Stimulated activated CD4-positive, alpha-beta T cell treated with anti-CD3 and anti-CD28 coated beads, Interleukin-1b, Interleukin-23, amount 100 ng/mL, for 1 hour (primary cell): ENCODE data around the gene PHF14.

ENCODE experiments used
- DNase-seq, 2 donors: peaks; one replicate each; pipeline ENCODE4 v3.0.0-alpha.2; 2020; ENCODE audit warnings: low read depth in 2 of 2

Gene PHF14

GRCh38 chr7:11104578-11104977 is 130.9 kb downstream of the PHF14 start:
- DNase-seq, result no peak

GRCh38 chr7:11109659-11110058 is 136.0 kb downstream of the PHF14 start:
- DNase-seq, result no peak

DNA sequence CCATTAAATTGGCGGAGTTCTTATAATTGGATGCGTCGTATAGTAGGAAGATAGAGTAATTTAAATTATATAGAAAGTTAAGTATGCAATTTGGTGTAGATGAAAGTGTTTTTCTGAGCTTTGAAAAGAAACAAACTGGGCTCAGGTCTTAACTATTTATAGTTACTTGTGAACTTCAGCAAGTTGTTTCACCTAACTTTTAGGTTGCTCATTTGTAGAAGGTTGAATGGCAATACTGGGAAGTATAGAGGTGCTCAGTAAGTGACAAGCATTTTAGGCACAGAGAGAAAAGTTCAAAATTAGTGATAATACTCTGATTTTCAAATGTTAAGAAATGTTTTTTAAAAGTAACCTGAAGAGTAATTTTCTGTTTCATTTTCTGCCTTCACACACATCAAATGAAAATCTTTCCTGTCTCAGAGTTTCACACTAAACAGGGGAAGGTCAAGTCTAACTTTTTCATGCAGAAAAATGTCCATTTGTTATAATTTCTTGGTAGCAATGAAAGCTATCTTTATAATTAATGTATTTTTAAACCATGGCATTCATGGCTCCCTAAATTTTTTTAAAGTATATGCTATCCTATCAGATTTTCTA is 146.5 kb downstream of the PHF14 start:
- no peak for DNase-seq

- DNase-seq, result no peak
These were observed 147.1 kb downstream of the PHF14 start for GRCh38 chr7:11120675-11121220.

DNA sequence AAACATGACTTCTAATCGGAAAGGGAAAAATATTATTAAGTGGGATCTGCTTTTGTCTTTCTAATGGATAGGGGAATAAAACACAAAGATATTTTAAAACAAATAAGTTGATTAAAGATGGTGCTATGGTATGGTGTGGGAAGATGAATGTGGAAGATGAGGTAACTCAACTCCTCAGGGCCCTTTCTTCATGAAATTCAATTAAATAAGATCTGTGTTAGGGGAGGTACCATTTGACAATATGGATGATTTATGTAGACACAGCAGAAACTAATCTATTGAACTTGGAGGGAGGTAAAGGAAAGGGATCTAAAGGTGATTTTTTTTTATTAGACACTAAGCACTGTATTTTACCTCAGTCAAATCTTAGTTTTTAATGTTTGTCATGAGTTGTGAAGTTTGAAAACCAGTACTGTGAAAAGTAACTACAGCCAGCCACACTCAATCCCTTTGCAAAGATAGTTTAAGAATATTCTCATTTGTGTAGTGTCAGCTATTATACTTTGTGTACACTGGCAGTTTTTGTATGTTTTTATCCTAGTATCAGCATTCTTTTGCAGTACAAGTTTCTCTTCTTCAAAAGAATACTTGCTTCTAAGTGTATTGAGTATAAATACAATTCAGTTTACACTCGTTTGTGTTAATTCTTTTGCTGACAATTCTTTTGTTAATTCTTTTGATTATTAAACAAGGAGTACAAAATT is 151.3 kb downstream of the PHF14 start:
- no peak for DNase-seq

DNA sequence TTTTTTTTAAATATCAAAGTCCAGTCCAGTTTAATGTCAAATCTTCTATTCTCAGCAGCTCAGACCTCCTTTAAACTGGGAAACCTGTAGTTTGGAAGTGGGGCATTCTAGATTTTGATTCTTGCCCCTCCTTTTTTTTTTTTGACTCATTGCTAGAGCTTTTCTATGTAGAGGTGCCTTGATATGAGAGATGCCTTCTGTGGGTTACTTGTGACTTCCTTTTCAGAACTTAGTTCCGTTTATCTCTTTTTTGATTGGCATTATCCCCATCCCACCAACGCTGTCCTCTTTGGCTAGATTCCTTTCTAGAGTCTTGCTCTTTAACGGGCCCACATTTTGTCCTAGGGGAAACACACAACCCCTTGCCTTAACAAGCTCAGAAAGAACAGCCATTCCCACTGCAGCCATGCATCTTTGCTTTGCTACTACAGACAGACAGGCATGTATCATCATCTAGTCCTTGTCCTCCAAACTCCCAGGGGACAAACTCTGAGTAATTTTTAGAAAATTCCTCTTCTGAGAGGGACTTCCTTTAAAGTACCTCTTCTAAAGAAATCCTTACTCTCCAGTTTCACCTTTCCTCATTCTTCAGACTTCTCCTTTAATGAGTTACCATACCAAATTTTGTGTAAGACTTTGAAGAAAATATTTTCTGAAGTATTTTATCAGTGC is 153.6 kb downstream of the PHF14 start:
- no peak for DNase-seq

GRCh38 chr7:11127988-11128387 is 154.3 kb downstream of the PHF14 start:
- no peak for DNase-seq

- no peak for DNase-seq
These were observed 154.8 kb downstream of the PHF14 start for GRCh38 chr7:11128498-11128897.

DNA sequence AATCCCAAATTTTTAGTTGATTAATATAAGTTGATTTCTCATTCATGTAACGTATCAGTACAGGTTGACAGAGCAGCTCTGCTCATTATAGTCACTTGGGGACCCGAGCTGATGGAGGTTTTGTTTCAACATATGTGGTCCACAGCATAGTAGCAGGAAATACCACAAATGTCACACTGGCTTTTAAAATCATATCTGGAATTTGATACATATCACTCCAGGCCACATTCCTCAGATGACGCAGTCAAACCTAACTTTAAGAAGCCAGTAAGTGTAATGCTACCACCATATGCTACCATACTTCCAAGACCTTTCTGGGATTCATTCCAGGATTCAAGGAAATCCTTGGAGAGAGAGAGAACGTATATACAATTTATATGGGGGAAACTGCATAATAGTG is 156.3 kb downstream of the PHF14 start:
- no peak for DNase-seq

DNA sequence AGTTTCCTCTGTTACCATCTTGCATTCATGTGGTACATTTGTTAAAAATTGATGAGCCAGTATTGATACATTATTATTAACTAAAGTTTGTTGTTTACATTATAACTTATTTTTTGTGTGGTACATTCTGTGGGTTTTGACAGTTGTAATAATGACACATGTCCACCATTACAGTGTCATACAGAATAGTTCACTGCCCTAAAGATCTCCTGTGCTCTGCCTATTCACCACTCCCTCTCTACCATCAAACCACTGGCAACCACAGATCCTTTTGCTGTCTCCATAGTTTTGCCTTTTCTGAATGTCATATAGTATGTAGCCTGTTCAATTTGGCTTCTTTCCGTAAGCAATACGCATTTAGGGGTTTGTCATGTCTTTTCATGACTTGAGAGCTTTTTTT is 156.9 kb downstream of the PHF14 start:
- DNase-seq, result no peak

GRCh38 chr7:11133436-11133959 is 159.8 kb downstream of the PHF14 start:
- no peak for DNase-seq

- no peak for DNase-seq
These were observed 161.9 kb downstream of the PHF14 start for GRCh38 chr7:11135573-11135972.

DNA sequence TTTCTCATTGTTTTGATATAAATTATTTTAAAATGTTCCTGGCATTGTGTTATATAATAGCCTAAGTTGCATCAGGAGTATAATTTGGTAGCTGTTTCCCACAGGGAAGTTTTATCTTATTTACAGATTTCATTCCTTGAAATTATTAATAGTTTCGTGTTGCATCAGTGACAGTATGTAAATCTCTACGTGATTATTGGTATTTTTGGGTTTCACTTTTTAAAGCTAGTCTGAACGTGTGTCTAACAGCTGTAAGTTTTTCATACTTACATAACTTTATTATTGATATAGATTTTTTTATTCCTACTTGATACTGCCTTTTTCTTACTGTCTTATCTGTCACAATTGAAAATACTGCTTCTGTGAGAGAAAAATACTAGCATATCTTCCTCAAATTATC is 167.9 kb downstream of the PHF14 start:
- DNase-seq, result no peak

GRCh38 chr7:11153694-11154093 is 180.0 kb downstream of the PHF14 start:
- no peak for DNase-seq

DNA sequence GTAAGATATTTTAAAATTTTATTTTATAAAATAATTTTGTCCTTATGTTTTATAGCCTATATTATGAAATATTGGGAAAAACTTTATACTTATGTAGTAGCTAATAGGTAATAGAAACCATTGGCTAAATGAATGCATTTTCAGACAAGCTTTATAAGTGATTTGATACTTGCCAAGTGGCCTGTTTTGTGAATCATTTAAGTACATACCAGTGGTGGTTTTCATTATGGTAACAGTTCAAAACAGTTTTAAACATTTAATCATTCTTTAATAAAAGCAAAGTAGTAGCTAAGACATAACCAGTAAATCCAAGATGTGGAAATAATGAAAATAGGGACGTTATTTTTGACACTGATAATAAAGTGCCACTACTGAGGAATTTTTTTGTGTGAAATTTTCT is 182.2 kb downstream of the PHF14 start:
- no peak for DNase-seq

- DNase-seq, result no peak
These were observed 187.8 kb downstream of the PHF14 start for GRCh38 chr7:11161499-11161898.

GRCh38 chr7:11163220-11163619 is 189.5 kb downstream of the PHF14 start:
- DNase-seq, result no peak

DNA sequence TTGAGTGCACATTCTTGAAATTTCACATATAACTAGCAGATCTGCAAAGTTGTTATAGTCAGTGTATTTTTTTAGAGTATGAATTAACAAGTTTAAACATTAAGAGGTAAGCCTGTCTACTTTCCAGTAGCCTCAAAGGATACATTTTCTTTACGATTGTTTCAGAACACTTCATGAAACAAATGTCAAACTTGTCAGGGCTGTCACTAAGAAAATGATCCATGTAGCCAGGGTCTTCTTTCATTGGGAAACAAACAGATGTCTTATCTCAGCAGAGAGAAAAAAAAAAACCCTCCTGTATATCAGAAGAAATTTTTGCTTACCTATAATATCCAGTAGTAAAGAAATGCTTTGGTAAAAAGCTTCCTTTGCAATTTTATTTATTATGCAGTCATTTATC is 192.4 kb downstream of the PHF14 start:
- DNase-seq, result no peak

- DNase-seq, result no peak
These were observed 195.0 kb downstream of the PHF14 start for GRCh38 chr7:11168650-11169170.

DNA sequence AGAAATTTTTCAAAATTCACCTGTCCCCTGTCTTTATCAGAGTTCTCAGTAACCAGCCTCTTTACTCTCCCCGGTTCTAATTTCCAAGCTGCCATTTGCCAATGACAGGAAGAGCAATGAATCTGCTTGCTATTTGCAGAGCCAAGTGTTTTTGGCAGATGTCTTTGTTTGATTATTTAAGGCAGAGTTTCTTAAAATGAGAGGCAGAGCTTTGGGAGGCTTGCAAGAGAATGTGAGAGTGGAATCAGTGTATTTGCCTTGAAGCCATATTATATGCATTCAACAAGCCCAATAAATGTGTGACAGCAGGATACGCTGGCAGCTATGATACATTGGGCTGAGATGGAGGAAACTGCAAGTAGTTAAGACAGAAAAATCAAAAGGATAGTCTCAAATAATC is 196.5 kb downstream of the PHF14 start:
- DNase-seq, result no peak

DNA sequence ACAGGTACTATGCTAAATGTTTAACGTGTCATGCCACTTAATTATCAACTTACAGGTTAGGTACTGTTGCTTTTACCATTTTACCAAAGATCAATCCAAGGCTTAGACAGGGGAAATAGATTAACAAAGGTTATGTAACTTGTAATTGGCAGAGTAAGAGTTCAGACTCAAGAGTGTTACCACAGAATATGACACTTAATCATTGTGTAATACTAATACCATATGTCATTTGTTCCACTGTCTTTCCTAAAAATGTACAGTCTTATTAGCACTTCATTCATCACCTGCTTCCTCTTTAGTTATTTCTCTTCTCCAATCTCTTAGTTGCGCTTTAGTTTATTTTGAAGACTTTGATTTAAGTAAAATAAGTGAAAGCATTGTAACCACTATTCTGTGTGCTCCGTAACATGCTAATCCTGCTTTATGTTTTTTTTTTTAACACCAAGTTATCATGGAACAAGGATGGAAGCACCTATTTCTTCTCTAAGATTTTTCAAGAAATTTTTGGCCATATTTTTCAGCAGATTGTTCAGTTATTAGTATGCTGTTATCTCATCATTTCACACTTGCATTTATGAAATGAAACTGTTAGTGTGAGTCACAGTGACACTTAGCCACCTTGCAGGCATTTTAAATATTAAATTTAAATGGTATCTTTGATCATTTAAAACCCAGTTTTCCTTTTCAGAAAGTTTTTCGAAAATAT is 197.3 kb downstream of the PHF14 start:
- no peak for DNase-seq
